Measurements from ENCODE around the gene NMT1. TPM values are rescaled to one million over a fixed set of nuclear protein-coding genes. Genes with fewer than 3 reads are reported as not detected.

Gene NMT1
- total and polyA plus RNA-seq, 2 experiments from 2014 or later: 95.6 to 298 TPM

DNA sequence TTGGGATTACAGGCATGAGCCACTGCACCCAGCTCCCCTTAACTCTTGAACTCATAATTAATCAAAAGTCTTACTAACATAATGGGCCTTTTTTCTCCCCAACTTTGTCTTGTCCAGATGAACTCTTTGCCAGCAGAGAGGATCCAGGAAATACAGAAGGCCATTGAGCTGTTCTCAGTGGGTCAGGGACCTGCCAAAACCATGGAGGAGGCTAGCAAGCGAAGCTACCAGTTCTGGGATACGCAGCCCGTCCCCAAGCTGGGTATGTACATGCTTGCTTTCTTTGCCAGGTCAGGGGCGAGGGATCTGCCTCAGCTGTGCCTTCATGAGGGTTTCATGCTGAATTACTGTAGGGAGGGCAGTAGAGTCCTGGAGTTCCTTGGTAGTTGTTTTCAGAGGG is 25.3 kb downstream of the NMT1 start:
- no peak for TF ChIP-seq STAT1 (IDR thresholded peaks at IDR 0.05; ENCODE audit: unreplicated experiment)
- TF ChIP-seq, protein P1, sequence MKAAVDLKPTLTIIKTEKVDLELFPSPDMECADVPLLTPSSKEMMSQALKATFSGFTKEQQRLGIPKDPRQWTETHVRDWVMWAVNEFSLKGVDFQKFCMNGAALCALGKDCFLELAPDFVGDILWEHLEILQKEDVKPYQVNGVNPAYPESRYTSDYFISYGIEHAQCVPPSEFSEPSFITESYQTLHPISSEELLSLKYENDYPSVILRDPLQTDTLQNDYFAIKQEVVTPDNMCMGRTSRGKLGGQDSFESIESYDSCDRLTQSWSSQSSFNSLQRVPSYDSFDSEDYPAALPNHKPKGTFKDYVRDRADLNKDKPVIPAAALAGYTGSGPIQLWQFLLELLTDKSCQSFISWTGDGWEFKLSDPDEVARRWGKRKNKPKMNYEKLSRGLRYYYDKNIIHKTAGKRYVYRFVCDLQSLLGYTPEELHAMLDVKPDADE (IDR thresholded peaks at IDR 0.05): no peak
- no peak for TF ChIP-seq CREB1 (CRISPR knock-in tag; IDR thresholded peaks at IDR 0.05; ENCODE audit: low read depth)
- TF ChIP-seq ZNF114 (CRISPR knock-in tag; IDR thresholded peaks at IDR 0.05): no peak
- no peak for TF ChIP-seq NANOG (IDR thresholded peaks at IDR 0.05; ENCODE audit: borderline replicate concordance)
- TF ChIP-seq, protein P2, sequence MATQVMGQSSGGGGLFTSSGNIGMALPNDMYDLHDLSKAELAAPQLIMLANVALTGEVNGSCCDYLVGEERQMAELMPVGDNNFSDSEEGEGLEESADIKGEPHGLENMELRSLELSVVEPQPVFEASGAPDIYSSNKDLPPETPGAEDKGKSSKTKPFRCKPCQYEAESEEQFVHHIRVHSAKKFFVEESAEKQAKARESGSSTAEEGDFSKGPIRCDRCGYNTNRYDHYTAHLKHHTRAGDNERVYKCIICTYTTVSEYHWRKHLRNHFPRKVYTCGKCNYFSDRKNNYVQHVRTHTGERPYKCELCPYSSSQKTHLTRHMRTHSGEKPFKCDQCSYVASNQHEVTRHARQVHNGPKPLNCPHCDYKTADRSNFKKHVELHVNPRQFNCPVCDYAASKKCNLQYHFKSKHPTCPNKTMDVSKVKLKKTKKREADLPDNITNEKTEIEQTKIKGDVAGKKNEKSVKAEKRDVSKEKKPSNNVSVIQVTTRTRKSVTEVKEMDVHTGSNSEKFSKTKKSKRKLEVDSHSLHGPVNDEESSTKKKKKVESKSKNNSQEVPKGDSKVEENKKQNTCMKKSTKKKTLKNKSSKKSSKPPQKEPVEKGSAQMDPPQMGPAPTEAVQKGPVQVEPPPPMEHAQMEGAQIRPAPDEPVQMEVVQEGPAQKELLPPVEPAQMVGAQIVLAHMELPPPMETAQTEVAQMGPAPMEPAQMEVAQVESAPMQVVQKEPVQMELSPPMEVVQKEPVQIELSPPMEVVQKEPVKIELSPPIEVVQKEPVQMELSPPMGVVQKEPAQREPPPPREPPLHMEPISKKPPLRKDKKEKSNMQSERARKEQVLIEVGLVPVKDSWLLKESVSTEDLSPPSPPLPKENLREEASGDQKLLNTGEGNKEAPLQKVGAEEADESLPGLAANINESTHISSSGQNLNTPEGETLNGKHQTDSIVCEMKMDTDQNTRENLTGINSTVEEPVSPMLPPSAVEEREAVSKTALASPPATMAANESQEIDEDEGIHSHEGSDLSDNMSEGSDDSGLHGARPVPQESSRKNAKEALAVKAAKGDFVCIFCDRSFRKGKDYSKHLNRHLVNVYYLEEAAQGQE (IDR thresholded peaks at IDR 0.05; ENCODE audit: unreplicated experiment): no peak
- TF ChIP-seq POLR2AphosphoS5 (IDR thresholded peaks at IDR 0.05; ENCODE audit: low read depth): no peak
- TF ChIP-seq JUNB (IDR thresholded peaks at IDR 0.05; ENCODE audit: unreplicated experiment): no peak
- TF ChIP-seq, protein P3, sequence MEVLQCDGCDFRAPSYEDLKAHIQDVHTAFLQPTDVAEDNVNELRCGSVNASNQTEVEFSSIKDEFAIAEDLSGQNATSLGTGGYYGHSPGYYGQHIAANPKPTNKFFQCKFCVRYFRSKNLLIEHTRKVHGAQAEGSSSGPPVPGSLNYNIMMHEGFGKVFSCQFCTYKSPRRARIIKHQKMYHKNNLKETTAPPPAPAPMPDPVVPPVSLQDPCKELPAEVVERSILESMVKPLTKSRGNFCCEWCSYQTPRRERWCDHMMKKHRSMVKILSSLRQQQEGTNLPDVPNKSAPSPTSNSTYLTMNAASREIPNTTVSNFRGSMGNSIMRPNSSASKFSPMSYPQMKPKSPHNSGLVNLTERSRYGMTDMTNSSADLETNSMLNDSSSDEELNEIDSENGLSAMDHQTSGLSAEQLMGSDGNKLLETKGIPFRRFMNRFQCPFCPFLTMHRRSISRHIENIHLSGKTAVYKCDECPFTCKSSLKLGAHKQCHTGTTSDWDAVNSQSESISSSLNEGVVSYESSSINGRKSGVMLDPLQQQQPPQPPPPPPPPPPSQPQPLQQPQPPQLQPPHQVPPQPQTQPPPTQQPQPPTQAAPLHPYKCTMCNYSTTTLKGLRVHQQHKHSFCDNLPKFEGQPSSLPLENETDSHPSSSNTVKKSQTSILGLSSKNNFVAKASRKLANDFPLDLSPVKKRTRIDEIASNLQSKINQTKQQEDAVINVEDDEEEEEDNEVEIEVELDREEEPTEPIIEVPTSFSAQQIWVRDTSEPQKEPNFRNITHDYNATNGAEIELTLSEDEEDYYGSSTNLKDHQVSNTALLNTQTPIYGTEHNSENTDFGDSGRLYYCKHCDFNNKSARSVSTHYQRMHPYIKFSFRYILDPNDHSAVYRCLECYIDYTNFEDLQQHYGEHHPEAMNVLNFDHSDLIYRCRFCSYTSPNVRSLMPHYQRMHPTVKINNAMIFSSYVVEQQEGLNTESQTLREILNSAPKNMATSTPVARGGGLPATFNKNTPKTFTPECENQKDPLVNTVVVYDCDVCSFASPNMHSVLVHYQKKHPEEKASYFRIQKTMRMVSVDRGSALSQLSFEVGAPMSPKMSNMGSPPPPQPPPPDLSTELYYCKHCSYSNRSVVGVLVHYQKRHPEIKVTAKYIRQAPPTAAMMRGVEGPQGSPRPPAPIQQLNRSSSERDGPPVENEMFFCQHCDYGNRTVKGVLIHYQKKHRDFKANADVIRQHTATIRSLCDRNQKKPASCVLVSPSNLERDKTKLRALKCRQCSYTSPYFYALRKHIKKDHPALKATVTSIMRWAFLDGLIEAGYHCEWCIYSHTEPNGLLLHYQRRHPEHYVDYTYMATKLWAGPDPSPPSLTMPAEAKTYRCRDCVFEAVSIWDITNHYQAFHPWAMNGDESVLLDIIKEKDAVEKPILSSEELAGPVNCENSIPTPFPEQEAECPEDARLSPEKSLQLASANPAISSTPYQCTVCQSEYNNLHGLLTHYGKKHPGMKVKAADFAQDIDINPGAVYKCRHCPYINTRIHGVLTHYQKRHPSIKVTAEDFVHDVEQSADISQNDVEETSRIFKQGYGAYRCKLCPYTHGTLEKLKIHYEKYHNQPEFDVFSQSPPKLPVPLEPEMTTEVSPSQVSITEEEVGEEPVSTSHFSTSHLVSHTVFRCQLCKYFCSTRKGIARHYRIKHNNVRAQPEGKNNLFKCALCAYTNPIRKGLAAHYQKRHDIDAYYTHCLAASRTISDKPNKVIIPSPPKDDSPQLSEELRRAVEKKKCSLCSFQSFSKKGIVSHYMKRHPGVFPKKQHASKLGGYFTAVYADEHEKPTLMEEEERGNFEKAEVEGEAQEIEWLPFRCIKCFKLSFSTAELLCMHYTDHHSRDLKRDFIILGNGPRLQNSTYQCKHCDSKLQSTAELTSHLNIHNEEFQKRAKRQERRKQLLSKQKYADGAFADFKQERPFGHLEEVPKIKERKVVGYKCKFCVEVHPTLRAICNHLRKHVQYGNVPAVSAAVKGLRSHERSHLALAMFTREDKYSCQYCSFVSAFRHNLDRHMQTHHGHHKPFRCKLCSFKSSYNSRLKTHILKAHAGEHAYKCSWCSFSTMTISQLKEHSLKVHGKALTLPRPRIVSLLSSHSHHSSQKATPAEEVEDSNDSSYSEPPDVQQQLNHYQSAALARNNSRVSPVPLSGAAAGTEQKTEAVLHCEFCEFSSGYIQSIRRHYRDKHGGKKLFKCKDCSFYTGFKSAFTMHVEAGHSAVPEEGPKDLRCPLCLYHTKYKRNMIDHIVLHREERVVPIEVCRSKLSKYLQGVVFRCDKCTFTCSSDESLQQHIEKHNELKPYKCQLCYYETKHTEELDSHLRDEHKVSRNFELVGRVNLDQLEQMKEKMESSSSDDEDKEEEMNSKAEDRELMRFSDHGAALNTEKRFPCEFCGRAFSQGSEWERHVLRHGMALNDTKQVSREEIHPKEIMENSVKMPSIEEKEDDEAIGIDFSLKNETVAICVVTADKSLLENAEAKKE (CRISPR knock-in tag; IDR thresholded peaks at IDR 0.05): no peak
- TF ChIP-seq EZH2phosphoT487 (IDR thresholded peaks at IDR 0.05; ENCODE audit: unreplicated experiment): no peak
- TF ChIP-seq EZH2 (IDR thresholded peaks at IDR 0.05; ENCODE audit: low read depth, unreplicated experiment): no peak
- H4K20me1 ChIP-seq (replicated peaks; ENCODE audit: insufficient read depth): peaks cover 19% of the 10 kb centered on the region
- H3K27ac ChIP-seq (ENCODE audit: low read depth): no peak overlapping the region
- no peaks in the 10 kb centered on the region for H3K9me2 ChIP-seq (ENCODE audit: insufficient read depth)
- DNase-seq (ENCODE audit: low spot score) (no peak), ATAC-seq (no peak)
- peaks cover 75% of the 10 kb centered on the region for H3K36me3 Mint-ChIP-seq (ENCODE audit: low read depth)
- H2AFZ ChIP-seq: no peak overlapping the region
- no peak overlapping the region for H3K27ac Mint-ChIP-seq
- H3K79me2 ChIP-seq (replicated peaks; ENCODE audit: insufficient read depth): no peaks in the 10 kb centered on the region
- no peaks in the 10 kb centered on the region for H3K4me1 ChIP-seq (ENCODE audit: insufficient read depth)
- H3K27me3 Mint-ChIP-seq (ENCODE audit: insufficient read depth, low read depth, poor library complexity): no peaks in the 10 kb centered on the region
- no peak overlapping the region for H3K4me2 ChIP-seq
- peaks cover 8% of the 10 kb centered on the region for H3K4me1 Mint-ChIP-seq
- no peak overlapping the region for H3K4me3 ChIP-seq
- H3K36me3 ChIP-seq (ENCODE audit: insufficient read depth): peaks cover 56% of the 10 kb centered on the region
- no peaks in the 10 kb centered on the region for H3K27me3 ChIP-seq (ENCODE audit: insufficient read depth)
- H3K9me3 Mint-ChIP-seq: no peaks in the 10 kb centered on the region
- no peak overlapping the region for H3K4me3 Mint-ChIP-seq
- H3F3A ChIP-seq (replicated peaks; ENCODE audit: low read depth): peaks cover 2% of the 10 kb centered on the region; the same call in 1 of the 2 replicates
